Measurements from ENCODE around the gene PLVAP.

Gene PLVAP

GRCh38 chr19:17302391-17303166 lies 74.6 kb downstream of the PLVAP start:
- no peak for DNase-seq (ENCODE audit: low read depth)
